IMR-90 (cell line): ENCODE measurements around the gene FBXL19. TPM values are rescaled to one million over a fixed set of nuclear protein-coding genes. Genes with fewer than 3 reads are reported as not detected.

Experiments used
- ATAC-seq: fragments of 200-7000 bp; cut with Tn5 transposase; 2 replicates; pipeline ENCODE4 v1.9.1; 2020; ENCODE audit warnings: low read depth, mild to moderate bottlenecking, moderate library complexity
- BruUV-seq: library from RNA; stranded (reverse); fragments of 400-500 nt; replicated peaks from 2 replicates; lab custom pipeline; 2021; lab: Mats Ljungman, UMichigan
- CTCF ChIA-PET: fragments of 300-600 bp; formaldehyde crosslinking; extraction: SDS; loops from one replicate; lab custom pipeline; 2021; ENCODE audit warnings: antibody characterized with exemption; lab: Yijun Ruan, JAX
- POLR2A ChIA-PET: fragments of 300-600 bp; sonication (Branson Sonifier 250); formaldehyde crosslinking; loops from one replicate; lab custom pipeline; 2022; ENCODE audit warnings: antibody characterized with exemption; ENCODE audit not compliant: unreplicated experiment; lab: Charles Lee
- DNase-seq: peaks from one replicate; pipeline ENCODE4 v3.0.0; 2013
- H2AFZ ChIP-seq: replicated peaks from 2 replicates; pipeline ENCODE3; 2013; ENCODE audit warnings: low read length, mild to moderate bottlenecking; ENCODE audit not compliant: poor library complexity
- H2AK5ac ChIP-seq: 2 replicates; pipeline ENCODE4 v1.6.1; 2013; ENCODE audit warnings: low read depth, low read length, inconsistent platforms
- H2AK9ac ChIP-seq: replicated peaks from 2 replicates; pipeline ENCODE3; 2013; ENCODE audit warnings: mild to moderate bottlenecking, low read depth, low read length, moderate library complexity; ENCODE audit not compliant: poor library complexity
- H2BK120ac ChIP-seq: 2 replicates; pipeline ENCODE4 v1.6.1; 2013; ENCODE audit warnings: low read depth, low read length, inconsistent platforms
- H2BK15ac ChIP-seq: 3 replicates; pipeline ENCODE4 v1.6.1; 2013; ENCODE audit warnings: low read depth, low read length, inconsistent platforms
- H2BK20ac ChIP-seq: 2 replicates; pipeline ENCODE4 v1.6.1; 2013; ENCODE audit warnings: low read depth, mild to moderate bottlenecking, inconsistent platforms, low read length, moderate library complexity
- H2BK5ac ChIP-seq: 2 replicates; pipeline ENCODE4 v1.6.1; 2013; ENCODE audit warnings: mild to moderate bottlenecking, low read depth, low read length, inconsistent platforms; ENCODE audit not compliant: poor library complexity, severe bottlenecking
- H3K14ac ChIP-seq: replicated peaks from 2 replicates; pipeline ENCODE4 v1.6.1; 2013; ENCODE audit warnings: low read depth, low read length, inconsistent platforms
- H3K18ac ChIP-seq: 2 replicates; pipeline ENCODE4 v1.6.1; 2013; ENCODE audit warnings: low read depth, low read length, control low read depth
- H3K23ac ChIP-seq: 2 replicates; pipeline ENCODE4 v1.6.1; 2013; ENCODE audit warnings: low read depth, low read length, inconsistent platforms
- H3K27ac ChIP-seq: 2 replicates; pipeline ENCODE4 v1.5.1; 2013; ENCODE audit warnings: mild to moderate bottlenecking, control low read depth, low read length; ENCODE audit not compliant: insufficient read depth
- H3K27me3 ChIP-seq: 2 replicates; pipeline ENCODE4 v1.6.1; 2013; ENCODE audit warnings: low read length; ENCODE audit not compliant: control insufficient read depth, insufficient read depth
- H3K36me3 ChIP-seq: 2 replicates; pipeline ENCODE4 v1.6.1; 2013; ENCODE audit warnings: low read length, mixed read lengths; ENCODE audit not compliant: control insufficient read depth, insufficient read depth
- H3K4ac ChIP-seq: 2 replicates; pipeline ENCODE4 v1.6.1; 2013; ENCODE audit warnings: low read depth, low read length, inconsistent platforms
- H3K4me1 ChIP-seq: 2 replicates; pipeline ENCODE4 v1.6.1; 2013; ENCODE audit warnings: low read length, mixed read lengths; ENCODE audit not compliant: control insufficient read depth, insufficient read depth
- H3K4me2 ChIP-seq: 2 replicates; pipeline ENCODE4 v1.6.1; 2013; ENCODE audit warnings: low read depth, mild to moderate bottlenecking, control low read depth, low read length, moderate library complexity
- H3K4me3 ChIP-seq: 2 replicates; pipeline ENCODE4 v1.5.1; 2013; ENCODE audit warnings: low read depth, mild to moderate bottlenecking, control low read depth, low read length, moderate library complexity; ENCODE audit not compliant: insufficient read depth
- H3K56ac ChIP-seq: 2 replicates; pipeline ENCODE4 v1.6.1; 2013; ENCODE audit warnings: low read length, inconsistent platforms; ENCODE audit not compliant: insufficient read depth; ENCODE audit errors: extremely low read depth
- H3K79me1 ChIP-seq, 2 experiments: 2 replicates each; pipeline ENCODE4 v1.6.1; 2013; ENCODE audit warnings: low read length in 2 of 2, inconsistent platforms in 1 of 2, low read depth in 1 of 2
- H3K9ac ChIP-seq: 2 replicates; pipeline ENCODE4 v1.6.1; 2013; ENCODE audit warnings: low read depth, low read length, control low read depth
- H3K9me1 ChIP-seq: 2 replicates; pipeline ENCODE4 v1.6.1; 2013; ENCODE audit warnings: low read length, inconsistent platforms; ENCODE audit not compliant: insufficient read depth
- H3K9me3 ChIP-seq: 2 replicates; pipeline ENCODE4 v1.6.1; 2013; ENCODE audit warnings: low read length; ENCODE audit not compliant: control insufficient read depth, insufficient read depth
- H4K20me1 ChIP-seq: 2 replicates; pipeline ENCODE4 v1.6.1; 2013; ENCODE audit warnings: low read length, inconsistent platforms; ENCODE audit not compliant: insufficient read depth
- H4K5ac ChIP-seq: 2 replicates; pipeline ENCODE4 v1.6.1; 2013; ENCODE audit warnings: mild to moderate bottlenecking, low read depth, low read length, control low read depth
- H4K8ac ChIP-seq, 2 experiments: 2 replicates each; pipeline ENCODE4 v1.6.1; 2013; ENCODE audit warnings: low read depth in 2 of 2, low read length in 2 of 2, control low read depth in 1 of 2, inconsistent platforms in 1 of 2
- H4K91ac ChIP-seq: 2 replicates; pipeline ENCODE4 v1.6.1; 2013; ENCODE audit warnings: low read depth, low read length, inconsistent platforms; ENCODE audit not compliant: insufficient read depth
- CTCF ChIP-seq: conservative IDR thresholded peaks from 2 replicates; pipeline ENCODE4 v1.5.1; 2012; ENCODE audit warnings: mild to moderate bottlenecking, low read depth, low read length, improper control_type of control experiment
- NFE2L2 ChIP-seq: fragments of 150-350 bp; IDR thresholded peaks from 2 replicates; pipeline ENCODE4 v1.6.1; 2016; ENCODE audit warnings: low read depth, mild to moderate bottlenecking, low read length
- RAD21 ChIP-seq: IDR thresholded peaks from 2 replicates; pipeline ENCODE4 v1.6.1; 2012; ENCODE audit warnings: low read length, improper control_type of control experiment
- RFX5 ChIP-seq: IDR thresholded peaks from 2 replicates; pipeline ENCODE4 v1.8.0; 2012; ENCODE audit warnings: low read depth, mild to moderate bottlenecking, low read length, moderate library complexity
- USF2 ChIP-seq: fragments of 150-350 bp; IDR thresholded peaks from 2 replicates; pipeline ENCODE4 v1.6.1; 2017; ENCODE audit warnings: mild to moderate bottlenecking, antibody characterized with exemption, low read length, low read depth
- WGBS, 2 experiments: methylation state at CpG; one replicate each; pipeline versions ENCODE4 v1.1.5 to v1.1.7; 2013; ENCODE audit warnings: missing lambda C conversion rate in 2 of 2; ENCODE audit not compliant: insufficient read length in 1 of 2; ENCODE audit errors: extremely low coverage in 2 of 2; 5-methylcytosine and 5-hydroxymethylcytosine counted together
- dilution Hi-C: fragments of 300-500 bp; cut with HindIII; formaldehyde crosslinking; loops from one replicate; pipeline ENCODE4 v1.14.3; 2018; ENCODE audit warnings: low sequenced_read_pairs; ENCODE audit not compliant: unreplicated experiment
- in situ Hi-C: fragments of 300-500 bp; cut with MboI; formaldehyde crosslinking; loops from 3 replicates; pipeline ENCODE4 v1.14.3; 2019; ENCODE audit warnings: low sequenced_read_pairs, inconsistent platforms, mixed read lengths
- intact Hi-C: fragments of 100-400 bp; cut with micrococcal nuclease; formaldehyde crosslinking; loops from 2 replicates; pipeline ENCODE4 v1.10.0; 2022
- polyA plus RNA-seq, 3 experiments: library from polyadenylated mRNA; depleted of rRNA; stranded (reverse); fragments of >200 nt; gene quantifications; 2 replicates each; pipeline ENCODE4 v1.2.3, GENCODE V29; 2012; ENCODE audit warnings: low replicate concordance in 1 of 3
- total RNA-seq: library from RNA; depleted of rRNA; stranded (reverse); fragments of >200 nt; gene quantifications from 2 replicates; pipeline ENCODE4 v1.2.3, GENCODE V29; 2012

The FBXL19 gene
- total and polyA plus RNA-seq, 2 of the 4 experiments (the other 2 are of a cell fraction): 5.0 to 13.8 TPM

- H4K8ac ChIP-seq: no peak overlapping the region
- H2BK120ac ChIP-seq: no peak overlapping the region
- no peak overlapping the region for H3K14ac ChIP-seq
- BruUV-seq: no TSS peak
- no peak overlapping the region for H2AFZ ChIP-seq
- POLR2A ChIA-PET: no interaction called here
- H3K18ac ChIP-seq: no peak overlapping the region
- H4K5ac ChIP-seq: no peak overlapping the region
- H3K4me1 ChIP-seq: peaks cover 2% of the 10 kb centered on the region; the same call in 1 of the 2 replicates
- no peaks in the 10 kb centered on the region for H3K27me3 ChIP-seq
- in situ Hi-C loops (no loop called here), intact Hi-C loops (no loop called here), dilution Hi-C loops (no loop called here)
- H3K9me3 ChIP-seq: no peaks in the 10 kb centered on the region
- H3K9ac ChIP-seq: no peak overlapping the region
- H3K4me2 ChIP-seq: no peak overlapping the region
- no peak overlapping the region for H2BK20ac ChIP-seq
- no peak overlapping the region for H3K56ac ChIP-seq
- CTCF ChIA-PET: interaction anchor here (0.9 to 1.5 kb wide), 2 partner anchors 9 to 16 kb away, joined by 3 to 4 read pairs; no protein-coding TSS in a partner anchor
- no peak overlapping the region for H2BK5ac ChIP-seq
- H2AK9ac ChIP-seq: peak overlapping the region; percentile 3
- no peaks in the 10 kb centered on the region for H3K9me1 ChIP-seq
- H3K4me3 ChIP-seq: no peak overlapping the region
- no peak overlapping the region for H2BK15ac ChIP-seq
- peaks cover 4 to 49% of the 10 kb centered on the region in 2 experiments; a peak in 2 of 4 replicates for H3K79me1 ChIP-seq
- H3K4ac ChIP-seq: no peak overlapping the region
- H3K36me3 ChIP-seq: peaks cover 26% of the 10 kb centered on the region
- no peak overlapping the region for H3K23ac ChIP-seq
- TF ChIP-seq RAD21 (no peak), CTCF (no peak), USF2 (no peak), RFX5 (no peak), NFE2L2 (no peak)
- H3K27ac ChIP-seq: no peak overlapping the region
- H4K91ac ChIP-seq: no peak overlapping the region
- ATAC-seq (no peak), DNase-seq (no peak)
- WGBS, 2 experiments: 93% methylated on average over 20 of the region's 26 CpGs; no CpG with 5 or more reads in 1 of the 2 experiments
- peaks cover 4% of the 10 kb centered on the region; the same call in 1 of the 2 replicates for H4K20me1 ChIP-seq
- no peak overlapping the region for H2AK5ac ChIP-seq
These were observed 2.2 kb downstream of the FBXL19 start for GRCh38 chr16:30925632-30925987.
